GM21390 (cell line): ENCODE measurements around the gene GOLGA6A.

Experiments
- ATAC-seq: cut with Tn5 transposase; IDR thresholded peaks from one replicate; pipeline ENCODE4 v1.9.1; 2021; ENCODE audit not compliant: unreplicated experiment

The GOLGA6A gene

GRCh38 chr15:74038707-74039655 lies 43.4 kb downstream of the GOLGA6A start:
- ATAC-seq = no peak

GRCh38 chr15:74037171-74038117 lies 44.9 kb downstream of the GOLGA6A start:
- no peak for ATAC-seq

GRCh38 chr15:74036271-74037170 lies 45.8 kb downstream of the GOLGA6A start:
- ATAC-seq = no peak

- ATAC-seq = no peak
Measured at GRCh38 chr15:74035121-74036017, 47.0 kb downstream of the GOLGA6A start.

GRCh38 chr15:74034206-74034755 lies 48.1 kb downstream of the GOLGA6A start:
- ATAC-seq = no peak

- no peak for ATAC-seq
Measured at GRCh38 chr15:74032606-74033561, 49.5 kb downstream of the GOLGA6A start.

- ATAC-seq = no peak
Measured at GRCh38 chr15:74032046-74032445, 50.3 kb downstream of the GOLGA6A start.

- no peak for ATAC-seq
Measured at GRCh38 chr15:74028646-74029045, 53.7 kb downstream of the GOLGA6A start.

- no peak for ATAC-seq
Measured at GRCh38 chr15:74027688-74028087, 54.7 kb downstream of the GOLGA6A start.

- ATAC-seq = no peak
Measured at GRCh38 chr15:74025436-74025835, 56.9 kb downstream of the GOLGA6A start.

GRCh38 chr15:74024687-74025086 lies 57.7 kb downstream of the GOLGA6A start:
- ATAC-seq = no peak

- ATAC-seq = no peak
Measured at GRCh38 chr15:74022706-74023470, 59.5 kb downstream of the GOLGA6A start.
